Activated T-cell treated with anti-CD3 and anti-CD28 coated beads for 4 hours (primary cell): ENCODE data around the gene DLG1.
"Not testable (repeated sequence)": the region's sequence is repeated elsewhere in the genome, so short reads cannot be mapped to it uniquely, and the experiment has no call there.

Source experiments
- DNase-seq: peaks from one replicate; pipeline ENCODE4 v3.0.0-alpha.2; 2020

DLG1 gene

DNA sequence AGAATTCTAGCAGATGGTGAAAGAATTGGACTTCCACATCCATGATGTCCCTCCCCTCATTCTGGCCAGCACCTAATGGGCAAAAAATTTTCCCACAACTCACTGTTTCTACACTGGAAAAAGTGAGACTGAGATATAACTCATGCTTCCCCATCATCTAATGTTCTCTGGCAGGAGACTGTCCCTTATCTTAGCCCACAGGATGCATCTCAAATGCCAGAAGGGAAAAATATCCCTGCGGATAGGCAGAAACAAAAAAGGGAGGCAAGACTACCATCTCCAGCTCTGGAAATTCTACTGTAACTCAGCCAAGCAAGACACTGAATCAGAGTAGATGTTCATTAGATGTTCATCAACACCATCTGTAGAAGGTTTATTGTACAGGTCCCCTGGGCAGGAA lies 58.6 kb downstream of the DLG1 start:
- no peak for DNase-seq

DNA sequence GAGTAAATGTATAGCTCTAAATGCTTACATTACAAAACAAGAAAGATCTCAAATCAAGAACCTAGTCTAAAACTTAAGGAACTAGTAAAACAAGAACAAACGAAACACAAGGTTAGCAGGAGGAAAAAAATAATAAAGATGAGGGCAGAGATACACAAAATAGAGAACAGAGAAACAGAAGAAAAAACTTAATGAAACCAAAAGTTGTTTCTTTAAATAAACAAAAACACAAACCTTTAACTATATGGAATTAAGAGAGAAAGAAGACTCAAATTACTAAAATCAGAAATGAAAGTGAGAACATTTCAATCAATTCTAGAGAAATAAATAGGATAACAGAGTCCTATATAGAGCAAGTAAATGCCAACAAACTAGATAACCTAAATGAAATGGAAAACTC lies 59.6 kb downstream of the DLG1 start:
- no peak for DNase-seq

DNA sequence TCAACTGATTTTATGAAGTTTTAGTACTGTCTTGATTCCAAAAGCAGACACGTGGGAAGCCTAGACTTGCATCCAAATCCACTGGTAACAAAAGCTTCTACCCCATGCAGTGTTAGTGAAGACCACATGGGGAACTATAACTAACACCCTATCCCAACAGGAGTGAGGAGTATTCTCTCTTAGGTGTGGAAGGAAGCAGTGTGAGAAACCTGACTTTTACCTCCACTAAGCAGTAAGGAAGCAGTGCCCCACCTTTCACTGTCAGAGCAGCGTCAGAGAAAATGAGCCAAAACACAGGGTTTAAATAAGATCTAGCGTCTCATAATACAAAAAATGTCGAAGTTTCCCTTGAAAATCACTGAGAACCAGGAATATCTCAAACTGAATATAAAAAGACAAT lies 60.5 kb downstream of the DLG1 start:
- DNase-seq = no peak

- no peak for DNase-seq
These were observed 62.0 kb downstream of the DLG1 start for GRCh38 chr3:197236362-197236761.

GRCh38 chr3:197234947-197235914 lies 63.2 kb downstream of the DLG1 start:
- DNase-seq = no peak

DNA sequence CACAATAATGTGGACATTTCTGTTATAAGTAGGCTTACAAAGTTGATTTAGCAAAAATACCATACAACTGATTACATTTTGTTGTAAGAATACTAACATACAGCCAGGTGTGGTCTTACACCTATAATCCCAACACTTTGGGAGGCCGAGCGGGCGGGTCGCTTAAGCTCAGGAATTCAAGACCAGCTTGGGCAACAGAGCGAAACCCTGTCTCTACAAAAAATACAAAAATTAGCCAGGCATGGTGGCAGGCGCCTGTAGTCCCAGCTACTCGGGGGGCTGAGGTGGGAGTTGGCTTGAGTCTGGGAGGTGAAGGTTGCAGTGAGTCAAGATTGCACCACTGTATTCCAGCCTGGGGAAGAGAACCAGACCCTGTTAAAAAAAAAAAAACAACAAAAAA lies 67.1 kb downstream of the DLG1 start:
- DNase-seq = no peak

DNA sequence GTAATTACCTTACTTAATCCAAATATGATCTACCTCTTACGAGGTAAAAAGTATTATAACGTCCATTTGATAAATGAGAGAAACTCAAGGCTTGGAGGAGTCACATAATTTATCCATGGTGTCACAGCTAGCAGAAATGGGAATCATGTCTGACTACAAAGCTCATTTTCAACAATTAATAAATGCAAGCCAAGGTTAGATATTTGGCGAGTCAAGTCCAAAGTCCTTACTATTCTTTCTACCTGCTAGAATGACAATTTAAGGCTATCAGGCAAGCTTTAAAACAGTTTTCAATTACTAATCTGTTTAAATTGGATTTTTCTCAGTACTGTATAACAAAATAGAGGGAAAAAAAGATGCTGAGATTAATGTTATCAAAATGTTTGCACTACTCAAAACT lies 68.6 kb downstream of the DLG1 start:
- no peak for DNase-seq

- no peak for DNase-seq
These were observed 69.2 kb downstream of the DLG1 start for GRCh38 chr3:197229178-197229577.

GRCh38 chr3:197227780-197228574 lies 70.4 kb downstream of the DLG1 start:
- no peak for DNase-seq

DNA sequence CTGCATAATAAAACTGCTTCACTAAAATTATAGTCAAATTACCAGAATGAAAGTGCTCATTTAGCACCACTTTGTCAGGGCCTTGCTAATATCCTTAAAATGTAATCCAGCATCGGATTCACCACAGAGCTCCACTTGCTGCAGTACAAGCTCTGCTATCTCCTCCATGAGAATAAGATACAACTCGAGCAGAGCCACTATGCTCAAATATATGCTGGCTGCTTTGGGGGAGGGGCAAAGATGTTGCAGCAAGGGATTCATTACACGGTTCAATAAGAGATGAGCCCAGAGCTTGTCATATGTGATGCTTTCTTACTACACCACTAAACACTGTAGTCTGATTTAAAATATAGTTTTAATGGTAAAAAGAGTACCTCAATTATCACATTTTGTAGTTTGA lies 72.2 kb downstream of the DLG1 start:
- DNase-seq = no peak

GRCh38 chr3:197225579-197225978 lies 72.8 kb downstream of the DLG1 start:
- DNase-seq = no peak

GRCh38 chr3:197224034-197224444 lies 74.4 kb downstream of the DLG1 start:
- no peak for DNase-seq

GRCh38 chr3:197222937-197223370 lies 75.5 kb downstream of the DLG1 start:
- no peak for DNase-seq

GRCh38 chr3:197219619-197220018 lies 78.8 kb downstream of the DLG1 start:
- DNase-seq = no peak

DNA sequence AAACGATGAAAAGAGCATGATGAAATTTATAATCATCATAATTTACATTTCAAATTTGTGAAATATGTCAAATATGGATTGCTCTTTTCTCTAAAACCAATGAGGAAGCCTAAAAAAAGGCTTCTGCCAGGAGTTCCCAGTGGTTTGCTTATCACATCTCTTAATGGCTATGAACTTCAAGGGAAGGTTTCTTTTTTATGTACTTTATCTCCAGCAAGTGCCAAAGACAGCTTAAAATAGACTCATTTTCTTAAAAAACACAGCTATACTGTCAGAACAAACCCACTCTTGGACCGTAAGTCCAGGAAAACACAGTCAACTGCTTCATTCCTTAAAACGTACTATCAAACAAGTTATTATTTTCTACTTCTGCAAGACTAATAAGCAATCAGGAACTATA lies 80.2 kb downstream of the DLG1 start:
- no peak for DNase-seq

DNA sequence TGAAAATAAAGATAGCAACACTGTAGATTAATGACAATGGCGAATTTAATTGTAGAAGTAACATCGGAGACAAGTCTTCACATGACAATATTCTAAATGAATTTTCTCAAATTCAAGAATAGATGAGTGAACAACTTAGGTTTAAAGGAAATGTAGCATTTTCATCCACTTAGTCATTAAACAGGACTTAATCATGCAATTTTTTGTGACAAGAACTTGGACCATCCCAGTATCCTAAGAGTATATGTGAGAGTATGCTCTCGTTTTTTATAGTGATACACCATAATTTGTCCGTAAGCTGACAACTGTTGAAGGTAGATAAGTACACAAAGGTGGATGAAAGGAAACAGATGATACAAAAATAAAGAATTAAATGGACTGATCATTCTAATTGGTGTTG lies 81.5 kb downstream of the DLG1 start:
- DNase-seq = no peak

DNA sequence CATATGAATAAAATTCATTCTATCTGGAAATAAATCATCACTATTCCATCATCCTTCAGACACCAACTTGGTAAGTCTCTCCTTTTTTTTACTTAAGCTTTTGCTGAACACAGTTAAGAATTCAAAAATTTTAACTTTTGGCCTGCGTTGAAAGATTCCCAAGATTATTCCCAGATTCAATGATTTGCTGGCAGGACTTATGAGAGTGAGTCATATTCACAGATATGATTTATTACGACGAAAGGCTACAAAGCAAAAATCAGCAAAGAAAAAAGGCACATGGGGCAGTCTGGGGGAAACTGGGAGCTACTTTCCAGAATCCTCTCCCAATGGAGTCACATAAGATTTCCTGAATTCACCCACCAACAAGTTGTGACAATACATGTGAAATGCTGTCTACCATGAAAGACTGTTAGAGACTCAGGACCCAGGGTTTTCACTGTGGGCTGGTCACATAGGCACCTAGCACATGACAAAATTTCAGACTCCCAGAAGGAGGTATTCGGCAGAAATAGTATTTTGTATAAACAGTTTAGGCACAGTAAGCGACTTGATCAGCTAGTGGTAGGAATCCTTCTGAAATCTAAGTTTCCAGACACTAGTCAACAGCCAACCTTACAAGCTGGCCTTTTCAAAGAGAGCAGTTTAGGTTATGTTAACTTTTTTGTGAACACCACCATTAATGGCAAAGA lies 82.1 kb downstream of the DLG1 start:
- DNase-seq = no peak

DNA sequence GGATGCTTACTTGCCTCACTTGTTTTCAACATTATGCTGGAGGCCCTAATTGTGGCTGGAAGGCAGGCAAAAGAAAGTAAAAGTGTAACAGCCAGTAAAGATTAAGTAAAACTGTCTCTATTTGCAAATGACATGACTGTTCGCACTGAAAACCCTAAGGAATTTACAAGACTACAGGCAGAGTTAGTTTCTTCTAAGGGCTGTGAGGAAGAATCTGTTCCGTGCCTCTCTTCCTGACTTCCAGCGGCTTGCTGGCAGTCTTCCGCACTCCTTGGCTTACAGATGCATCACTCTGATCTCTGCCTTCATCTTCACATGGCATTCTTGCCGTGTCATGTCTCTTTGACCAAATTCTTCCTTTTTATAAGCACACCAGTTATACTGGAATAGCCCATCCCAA lies 86.1 kb downstream of the DLG1 start:
- DNase-seq = no peak

- DNase-seq = not testable (repeated sequence)
These were observed 86.7 kb downstream of the DLG1 start for GRCh38 chr3:197211698-197212097.

GRCh38 chr3:197209366-197210260 lies 88.8 kb downstream of the DLG1 start:
- no peak for DNase-seq

- no peak for DNase-seq
These were observed 91.5 kb downstream of the DLG1 start for GRCh38 chr3:197206913-197207312.

- DNase-seq = no peak
These were observed 92.7 kb downstream of the DLG1 start for GRCh38 chr3:197205675-197206074.
